Activated CD4-positive, alpha-beta T cell treated with anti-CD3 and anti-CD28 coated beads, Interleukin-2, amount 50 U/mL, for 24 hours (primary cell): ENCODE data around the gene CDH23.

Experiments
- DNase-seq, 2 donors: peaks; one replicate each; pipeline ENCODE4 v3.0.0-alpha.2; 2020; ENCODE audit warnings: low read depth in 1 of 2, low spot score in 1 of 2

Gene CDH23

GRCh38 chr10:71555724-71556119, 159.0 kb downstream of the CDH23 start:
- DNase-seq = no peak

- no peak for DNase-seq
Observed at GRCh38 chr10:71558991-71559390, 162.3 kb downstream of the CDH23 start.

- no peak for DNase-seq
Observed at GRCh38 chr10:71561003-71561574, 164.4 kb downstream of the CDH23 start.

GRCh38 chr10:71562181-71562580, 165.5 kb downstream of the CDH23 start:
- DNase-seq = no peak

- no peak for DNase-seq
Observed at GRCh38 chr10:71562904-71563303, 166.2 kb downstream of the CDH23 start.

- no peak for DNase-seq
Observed at GRCh38 chr10:71564194-71564820, 167.6 kb downstream of the CDH23 start.

- no peak for DNase-seq
Observed at GRCh38 chr10:71565284-71566000, 168.7 kb downstream of the CDH23 start.

- no peak for DNase-seq
Observed at GRCh38 chr10:71567006-71567405, 170.3 kb downstream of the CDH23 start.

- DNase-seq = no peak
Observed at GRCh38 chr10:71568896-71569492, 172.3 kb downstream of the CDH23 start.

- peak; percentile 75 to 77 for DNase-seq
Observed at GRCh38 chr10:71569775-71570588, 173.3 kb downstream of the CDH23 start.

- DNase-seq = no peak
Observed at GRCh38 chr10:71571460-71572175, 174.9 kb downstream of the CDH23 start.

GRCh38 chr10:71572962-71573361, 176.2 kb downstream of the CDH23 start:
- no peak for DNase-seq

- no peak for DNase-seq
Observed at GRCh38 chr10:71573562-71574518, 177.1 kb downstream of the CDH23 start.

GRCh38 chr10:71575451-71575850, 178.7 kb downstream of the CDH23 start:
- no peak for DNase-seq

GRCh38 chr10:71575934-71576801, 179.4 kb downstream of the CDH23 start:
- no peak for DNase-seq

- DNase-seq = no peak
Observed at GRCh38 chr10:71576842-71577241, 180.1 kb downstream of the CDH23 start.

- DNase-seq = no peak
Observed at GRCh38 chr10:71577345-71577744, 180.6 kb downstream of the CDH23 start.

- DNase-seq = no peak
Observed at GRCh38 chr10:71578069-71578468, 181.3 kb downstream of the CDH23 start.

- no peak for DNase-seq
Observed at GRCh38 chr10:71579668-71580067, 182.9 kb downstream of the CDH23 start.
